Nephron progenitor cell (in vitro differentiated cells): ENCODE results near the gene KRTAP3-2.

ENCODE experiments used
- DNase-seq: peaks from one replicate; pipeline ENCODE4 v3.0.0; 2021
- H3K27ac Mint-ChIP-seq: 2 replicates; pipeline ENCODE4 v1.8.0; 2021; ENCODE audit warnings: mild to moderate bottlenecking, moderate library complexity, mixed read lengths
- H3K27me3 Mint-ChIP-seq: 2 replicates; pipeline ENCODE4 v1.8.0; 2021; ENCODE audit warnings: mild to moderate bottlenecking, low read depth, mixed read lengths; ENCODE audit not compliant: poor library complexity
- H3K36me3 Mint-ChIP-seq: 2 replicates; pipeline ENCODE4 v1.8.0; 2021; ENCODE audit warnings: low read depth, mixed read lengths
- H3K4me1 Mint-ChIP-seq: 2 replicates; pipeline ENCODE4 v1.8.0; 2021; ENCODE audit warnings: mixed read lengths
- H3K4me3 Mint-ChIP-seq: 2 replicates; pipeline ENCODE4 v1.8.0; 2021; ENCODE audit warnings: mild to moderate bottlenecking, moderate library complexity, mixed read lengths
- H3K9me3 Mint-ChIP-seq: 2 replicates; pipeline ENCODE4 v1.8.0; 2021; ENCODE audit warnings: mild to moderate bottlenecking, moderate library complexity, mixed read lengths
- TF ChIP-seq, protein P1 (sequence below): fragments of 200-600 bp; sonication (generic); IDR thresholded peaks from 2 replicates; pipeline ENCODE4 v1.5.0; 2021; ENCODE audit warnings: antibody characterized with exemption

KRTAP3-2 gene

DNA sequence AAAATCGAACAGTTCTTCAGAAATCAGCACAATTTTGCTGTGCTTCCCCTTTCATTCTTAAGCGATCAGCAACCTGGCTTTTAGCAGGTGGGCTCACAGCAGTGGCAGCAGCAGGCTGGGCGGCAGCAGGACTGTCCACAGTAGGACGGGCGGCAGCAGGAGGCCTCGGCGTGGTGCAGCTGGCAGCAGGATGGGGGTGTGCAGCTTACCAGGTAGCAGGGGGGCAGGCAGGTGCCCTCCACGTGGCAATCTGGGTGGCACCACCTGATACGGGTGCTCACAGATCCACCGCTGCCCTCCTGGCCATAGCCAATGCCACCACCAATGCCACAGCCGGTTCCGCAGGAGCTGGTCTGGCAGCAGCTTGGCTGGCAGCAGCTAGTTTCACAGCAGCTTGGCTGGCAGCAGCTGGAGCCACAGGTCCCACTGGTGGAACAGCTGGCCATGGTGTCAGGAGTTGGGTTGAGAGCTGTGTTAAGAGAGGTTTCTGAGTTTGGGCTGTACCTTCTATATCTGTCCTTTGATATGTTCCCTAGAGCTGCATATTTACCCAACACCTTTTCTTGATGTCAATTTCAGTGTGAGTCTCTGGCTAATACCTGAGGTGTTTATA is 30.0 kb upstream of the KRTAP3-2 start, which contains the start of gene KRTAP1-4:
Gene KRTAP1-4 (minus strand): TSS at position 563 of the 613 bp plus-strand sequence. CDS start 117 bp downstream, at position 446.
- H3K4me3 Mint-ChIP-seq, result no peak within 1 kb of the TSS
- no peaks in the 10 kb centered on the region for H3K9me3 Mint-ChIP-seq
- no peaks in the 10 kb centered on the region for H3K36me3 Mint-ChIP-seq
- no peak within 1 kb of the TSS for H3K27ac Mint-ChIP-seq
- DNase-seq, result no peak
- TF ChIP-seq, protein P1, sequence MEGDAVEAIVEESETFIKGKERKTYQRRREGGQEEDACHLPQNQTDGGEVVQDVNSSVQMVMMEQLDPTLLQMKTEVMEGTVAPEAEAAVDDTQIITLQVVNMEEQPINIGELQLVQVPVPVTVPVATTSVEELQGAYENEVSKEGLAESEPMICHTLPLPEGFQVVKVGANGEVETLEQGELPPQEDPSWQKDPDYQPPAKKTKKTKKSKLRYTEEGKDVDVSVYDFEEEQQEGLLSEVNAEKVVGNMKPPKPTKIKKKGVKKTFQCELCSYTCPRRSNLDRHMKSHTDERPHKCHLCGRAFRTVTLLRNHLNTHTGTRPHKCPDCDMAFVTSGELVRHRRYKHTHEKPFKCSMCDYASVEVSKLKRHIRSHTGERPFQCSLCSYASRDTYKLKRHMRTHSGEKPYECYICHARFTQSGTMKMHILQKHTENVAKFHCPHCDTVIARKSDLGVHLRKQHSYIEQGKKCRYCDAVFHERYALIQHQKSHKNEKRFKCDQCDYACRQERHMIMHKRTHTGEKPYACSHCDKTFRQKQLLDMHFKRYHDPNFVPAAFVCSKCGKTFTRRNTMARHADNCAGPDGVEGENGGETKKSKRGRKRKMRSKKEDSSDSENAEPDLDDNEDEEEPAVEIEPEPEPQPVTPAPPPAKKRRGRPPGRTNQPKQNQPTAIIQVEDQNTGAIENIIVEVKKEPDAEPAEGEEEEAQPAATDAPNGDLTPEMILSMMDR, result no peak
- H3K27me3 Mint-ChIP-seq, result peaks cover 4% of the 10 kb centered on the region
- H3K4me1 Mint-ChIP-seq, result no peaks in the 10 kb centered on the region

DNA sequence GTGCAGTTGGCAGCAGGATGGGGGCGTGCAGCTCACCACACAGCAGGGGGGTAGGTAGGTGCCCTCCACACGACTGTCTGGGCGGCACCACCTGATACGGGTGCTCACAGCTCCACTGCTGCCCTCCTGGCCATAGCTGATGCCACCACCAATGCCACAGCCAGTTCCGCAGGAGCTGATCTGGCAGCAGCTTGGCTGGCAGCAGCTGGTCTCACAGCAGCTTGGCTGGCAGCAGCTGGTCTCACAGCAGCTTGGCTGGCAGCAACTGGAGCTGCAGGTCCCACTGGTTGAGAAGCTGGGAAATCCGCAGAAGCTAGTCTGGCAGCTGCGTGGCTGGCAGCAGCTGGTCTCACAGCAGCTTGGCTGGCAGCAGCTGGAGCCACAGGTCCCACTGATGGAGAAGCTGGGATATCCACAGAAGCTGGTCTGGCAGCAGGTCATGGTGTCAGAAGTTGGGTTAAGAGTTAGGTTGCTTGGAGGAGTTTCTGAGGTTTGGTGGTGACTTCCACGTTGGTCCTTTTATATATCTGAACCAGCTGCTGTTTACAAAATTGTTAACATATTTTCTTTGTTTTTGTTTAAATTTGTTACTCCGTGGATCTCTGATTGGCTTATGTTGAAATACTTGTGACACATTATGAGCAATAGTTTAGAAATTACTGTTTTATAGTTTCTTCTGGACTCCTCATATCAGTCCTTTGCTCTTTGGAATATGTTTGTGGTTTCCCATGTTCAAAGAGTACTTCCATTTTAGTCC is 27.2 kb upstream of the KRTAP3-2 start, which contains the start of gene KRTAP1-5:
Gene KRTAP1-5 (minus strand): TSS at position 494 of the 757 bp plus-strand sequence. CDS start 53 bp downstream, at position 441.
- Mint-ChIP-seq H3K4me3 (no peak within 1 kb of the TSS), H3K36me3 (no peaks in the 10 kb centered on the region), H3K9me3 (peaks cover 5% of the 10 kb centered on the region), H3K4me1 (no peaks in the 10 kb centered on the region), H3K27ac (no peak within 1 kb of the TSS), H3K27me3 (peaks cover 4% of the 10 kb centered on the region)
- no peak for DNase-seq
- TF ChIP-seq, protein P1, result no peak

DNA sequence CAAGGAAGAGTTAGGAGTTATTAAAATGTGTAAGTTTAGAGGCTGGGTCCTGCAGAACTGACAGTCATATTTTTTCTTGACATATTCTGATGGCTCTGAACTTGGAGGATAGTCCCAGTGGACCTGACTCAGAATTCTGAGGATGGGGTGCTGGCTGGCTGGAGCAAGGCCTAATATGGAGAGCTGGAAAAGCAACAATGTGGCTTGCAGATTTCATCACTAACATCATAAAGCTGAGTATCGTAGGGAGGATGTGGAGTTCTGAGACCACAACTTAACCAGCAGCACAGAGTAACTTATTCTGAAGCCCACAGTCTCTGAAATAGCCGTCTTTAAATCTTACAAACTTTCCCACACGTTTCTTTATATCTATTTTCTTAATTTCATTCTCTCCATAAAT is 25.0 kb upstream of the KRTAP3-2 start:
- H3K9me3 Mint-ChIP-seq, result peaks cover 5% of the 10 kb centered on the region
- TF ChIP-seq, protein P1, result no peak
- no peaks in the 10 kb centered on the region for H3K4me1 Mint-ChIP-seq
- no peak overlapping the region for H3K4me3 Mint-ChIP-seq
- DNase-seq, result no peak
- H3K27ac Mint-ChIP-seq, result no peak overlapping the region
- peaks cover 4% of the 10 kb centered on the region for H3K27me3 Mint-ChIP-seq
- H3K36me3 Mint-ChIP-seq, result no peaks in the 10 kb centered on the region

DNA sequence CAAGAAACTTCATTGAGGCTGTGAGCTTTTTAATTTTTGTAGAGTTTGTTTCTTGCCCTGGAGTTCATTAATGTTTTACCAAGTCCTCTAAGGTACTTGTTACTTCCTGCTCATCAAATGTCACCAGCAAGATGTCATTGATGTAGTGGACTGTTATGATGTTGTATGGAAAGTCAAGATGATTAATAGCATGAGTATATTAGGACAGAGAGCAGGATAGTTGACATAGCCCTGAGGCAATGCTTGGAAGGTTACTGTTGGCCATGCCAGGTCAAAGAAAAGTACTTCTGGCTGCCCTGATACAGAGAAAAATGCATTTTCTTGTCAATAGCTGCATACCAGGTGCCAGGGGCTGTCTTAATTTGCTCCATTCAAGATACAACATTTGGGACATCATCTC is 20.6 kb upstream of the KRTAP3-2 start:
- no peak for DNase-seq
- TF ChIP-seq, protein P1, result no peak
- H3K27me3 Mint-ChIP-seq, result no peaks in the 10 kb centered on the region
- H3K36me3 Mint-ChIP-seq, result no peaks in the 10 kb centered on the region
- H3K4me3 Mint-ChIP-seq, result no peak overlapping the region
- H3K4me1 Mint-ChIP-seq, result no peaks in the 10 kb centered on the region
- no peak overlapping the region for H3K27ac Mint-ChIP-seq
- H3K9me3 Mint-ChIP-seq, result peaks cover 5% of the 10 kb centered on the region

DNA sequence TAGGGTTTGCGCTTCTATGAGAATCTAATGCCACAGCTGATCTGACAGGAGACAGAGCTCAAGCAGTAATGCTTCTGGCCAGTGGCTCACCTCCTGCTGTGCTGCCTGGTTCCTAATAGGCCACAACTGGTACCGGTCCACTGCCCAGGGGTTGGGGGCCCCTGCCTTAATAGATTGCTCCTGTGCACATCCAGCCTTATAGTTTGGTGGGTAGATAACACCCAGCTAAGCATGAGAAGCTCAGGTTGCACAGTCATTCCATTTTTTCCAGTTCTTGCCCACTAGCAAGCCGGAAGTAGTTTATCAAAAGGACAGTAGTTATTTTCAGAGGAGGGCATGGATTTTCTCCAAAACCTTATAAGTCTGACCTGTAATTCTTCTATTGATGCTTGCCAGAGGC is 19.7 kb upstream of the KRTAP3-2 start:
- H3K9me3 Mint-ChIP-seq, result peaks cover 5% of the 10 kb centered on the region
- H3K4me3 Mint-ChIP-seq, result no peak overlapping the region
- no peaks in the 10 kb centered on the region for H3K4me1 Mint-ChIP-seq
- H3K36me3 Mint-ChIP-seq, result no peaks in the 10 kb centered on the region
- TF ChIP-seq, protein P1, result no peak
- no peak overlapping the region for H3K27ac Mint-ChIP-seq
- no peak for DNase-seq
- no peaks in the 10 kb centered on the region for H3K27me3 Mint-ChIP-seq
